HG03460 (cell line): ENCODE data around the gene TTLL11.

Experiments used
- ATAC-seq: cut with Tn5 transposase; IDR thresholded peaks from one replicate; pipeline ENCODE4 v1.9.1; 2021; ENCODE audit not compliant: unreplicated experiment

The TTLL11 gene

GRCh38 chr9:122053064-122053463, 40.0 kb downstream of the TTLL11 start:
- ATAC-seq, result no peak

GRCh38 chr9:122051351-122052321, 41.5 kb downstream of the TTLL11 start:
- peak; percentile 59 for ATAC-seq

- no peak for ATAC-seq
Measured at GRCh38 chr9:122050167-122050566, 42.9 kb downstream of the TTLL11 start.

DNA sequence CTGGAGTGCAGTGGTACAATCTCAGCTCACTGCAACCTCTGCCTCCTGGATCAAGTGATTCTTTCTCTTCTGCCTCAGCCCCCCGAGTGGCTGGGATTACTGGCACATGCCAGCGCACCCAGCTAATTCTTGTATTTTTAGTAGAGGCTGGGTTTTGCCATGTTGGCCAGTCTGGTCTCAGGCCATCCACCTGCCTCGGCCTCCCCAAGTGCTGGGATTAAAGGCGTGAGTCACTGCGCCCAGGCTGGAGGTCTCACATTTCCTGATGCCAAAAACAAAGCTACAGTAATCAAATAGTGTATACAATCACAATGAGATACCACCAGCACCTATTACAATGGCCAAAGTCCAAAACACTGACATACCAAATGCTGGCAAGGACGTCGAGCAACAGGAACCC, 51.1 kb downstream of the TTLL11 start:
- no peak for ATAC-seq

- no peak for ATAC-seq
Measured at GRCh38 chr9:122040561-122041242, 52.4 kb downstream of the TTLL11 start.

- ATAC-seq, result no peak
Measured at GRCh38 chr9:122039234-122039633, 53.9 kb downstream of the TTLL11 start.

GRCh38 chr9:122036988-122037387, 56.1 kb downstream of the TTLL11 start:
- ATAC-seq, result no peak

GRCh38 chr9:122036408-122036807, 56.7 kb downstream of the TTLL11 start:
- no peak for ATAC-seq

- no peak for ATAC-seq
Measured at GRCh38 chr9:122033775-122034373, 59.2 kb downstream of the TTLL11 start.

DNA sequence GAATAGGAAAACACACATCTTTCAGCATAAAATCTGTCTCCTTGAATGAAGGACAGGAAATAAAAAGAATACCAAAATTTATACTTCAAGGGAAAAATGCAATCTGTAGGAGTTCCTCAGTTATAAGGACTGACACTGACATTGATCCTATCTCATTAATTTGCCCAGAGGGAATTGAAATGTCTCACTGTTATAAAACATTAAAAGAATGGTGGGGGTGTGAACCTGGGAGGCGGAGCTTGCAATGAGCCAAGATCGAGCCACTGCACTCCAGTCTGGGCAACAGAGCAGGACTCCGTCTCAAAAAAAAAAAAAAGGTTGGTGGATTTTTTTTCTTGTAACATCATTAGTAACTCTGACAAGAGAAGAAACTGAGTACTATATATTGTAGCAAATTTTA, 60.8 kb downstream of the TTLL11 start:
- ATAC-seq, result no peak

DNA sequence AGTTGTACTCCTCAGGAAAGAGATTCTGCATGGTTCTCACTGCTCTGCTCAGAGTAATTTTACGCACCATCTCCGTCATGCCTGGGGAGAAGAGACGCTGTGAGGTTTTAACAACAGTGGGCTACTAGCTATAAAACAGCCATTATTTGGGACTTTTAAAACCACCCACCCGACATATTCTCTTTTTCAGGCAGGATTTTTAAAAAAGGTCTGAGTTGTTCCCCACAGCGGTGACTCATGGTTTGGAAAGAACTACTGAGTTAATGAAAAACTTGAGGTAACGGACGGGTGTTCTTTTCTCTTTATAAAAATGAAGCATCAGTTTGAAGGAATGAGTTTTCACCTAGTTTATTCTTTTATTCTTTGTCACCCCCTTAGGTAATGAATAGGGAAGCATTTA, 61.3 kb downstream of the TTLL11 start:
- ATAC-seq, result no peak

GRCh38 chr9:122031157-122031556, 62.0 kb downstream of the TTLL11 start:
- ATAC-seq, result no peak

GRCh38 chr9:122030357-122030756, 62.8 kb downstream of the TTLL11 start:
- no peak for ATAC-seq

- no peak for ATAC-seq
Measured at GRCh38 chr9:122029898-122030297, 63.2 kb downstream of the TTLL11 start.

- ATAC-seq, result no peak
Measured at GRCh38 chr9:122028089-122028488, 65.0 kb downstream of the TTLL11 start.

GRCh38 chr9:122020398-122020797, 72.7 kb downstream of the TTLL11 start:
- ATAC-seq, result no peak

DNA sequence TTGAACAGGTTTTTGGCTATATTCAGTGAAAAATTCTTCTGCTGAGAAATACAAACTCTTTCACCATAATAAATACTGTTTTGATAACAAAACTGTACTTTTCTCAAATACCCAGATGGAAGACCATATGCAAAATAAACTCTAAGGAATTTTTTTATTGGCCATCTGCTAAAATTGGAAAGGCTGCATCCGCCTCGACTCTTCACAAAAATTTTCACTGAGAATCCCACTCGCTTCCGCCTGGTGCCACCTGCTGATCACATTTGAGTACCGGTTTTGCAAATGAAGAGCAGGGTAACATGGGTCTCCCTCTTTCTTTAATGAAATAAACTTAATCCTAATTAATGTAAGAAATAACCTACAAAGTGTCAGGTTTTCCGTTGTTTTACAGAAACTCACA, 76.4 kb downstream of the TTLL11 start:
- no peak for ATAC-seq

DNA sequence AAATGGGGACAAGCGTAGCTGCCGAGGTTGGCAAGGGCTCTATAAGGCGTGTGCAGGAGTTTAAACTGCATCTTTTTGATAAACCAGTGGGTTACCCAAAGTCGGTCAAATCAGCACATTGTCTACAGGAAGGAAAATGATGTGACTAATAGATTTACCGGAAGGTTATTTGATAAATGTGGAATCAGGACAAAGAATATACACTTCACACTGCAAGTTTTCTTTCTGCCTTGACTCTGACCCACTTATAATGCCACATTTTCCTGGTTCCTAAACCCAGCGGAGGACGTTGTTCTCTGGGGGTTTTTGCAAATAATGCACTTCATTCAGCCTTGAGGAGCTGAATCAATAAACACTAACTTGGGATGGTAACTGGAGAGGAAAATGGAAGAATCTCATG, 76.8 kb downstream of the TTLL11 start:
- ATAC-seq, result no peak

- no peak for ATAC-seq
Measured at GRCh38 chr9:122015170-122015821, 77.8 kb downstream of the TTLL11 start.

GRCh38 chr9:122011818-122012498, 81.2 kb downstream of the TTLL11 start:
- no peak for ATAC-seq

- no peak for ATAC-seq
Measured at GRCh38 chr9:122008559-122008958, 84.5 kb downstream of the TTLL11 start.
